GM21447 (cell line): Measurements from ENCODE around the gene PLD2.
A peak's percentile ranks its signal among the peaks of the same experiment; 100 is the strongest.

Experiments used
- ATAC-seq: cut with Tn5 transposase; IDR thresholded peaks from one replicate; pipeline ENCODE4 v1.9.1; 2021; ENCODE audit not compliant: unreplicated experiment

PLD2 gene

DNA sequence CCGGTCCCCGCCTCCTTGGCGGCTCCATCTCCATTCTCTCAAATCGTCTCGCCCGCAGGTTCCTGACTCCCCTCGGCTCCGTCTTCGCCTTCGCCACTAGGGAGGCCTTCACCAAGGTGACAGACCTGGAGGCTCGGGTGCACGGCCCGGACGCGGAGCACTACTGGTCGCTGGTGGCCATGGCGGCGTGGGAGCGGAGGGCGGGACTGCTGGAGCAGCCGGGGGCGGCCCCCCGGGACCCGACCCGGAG lies 17.3 kb upstream of the PLD2 start:
- ATAC-seq = no peak

- ATAC-seq = peak; percentile 83
Measured at GRCh38 chr17:4789951-4790704, 16.8 kb upstream of the PLD2 start.

DNA sequence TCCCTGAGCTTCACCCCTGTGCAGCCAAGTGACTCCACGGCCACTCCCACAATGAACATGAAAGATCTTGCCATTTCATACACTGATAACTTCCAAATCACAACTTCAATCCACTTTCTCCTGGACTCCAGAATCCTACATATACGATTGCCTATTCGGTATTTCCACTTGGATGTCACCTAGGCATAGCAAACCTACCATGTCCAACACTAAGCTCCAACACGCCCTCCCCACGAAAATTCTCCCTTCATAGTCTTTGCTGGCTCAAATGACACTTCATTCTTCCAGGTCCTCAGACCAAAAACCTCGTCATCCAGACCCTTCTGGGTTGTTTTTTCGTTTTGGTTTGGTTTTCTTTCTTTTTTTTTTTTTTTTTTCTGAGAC lies 16.3 kb upstream of the PLD2 start:
- no peak for ATAC-seq

DNA sequence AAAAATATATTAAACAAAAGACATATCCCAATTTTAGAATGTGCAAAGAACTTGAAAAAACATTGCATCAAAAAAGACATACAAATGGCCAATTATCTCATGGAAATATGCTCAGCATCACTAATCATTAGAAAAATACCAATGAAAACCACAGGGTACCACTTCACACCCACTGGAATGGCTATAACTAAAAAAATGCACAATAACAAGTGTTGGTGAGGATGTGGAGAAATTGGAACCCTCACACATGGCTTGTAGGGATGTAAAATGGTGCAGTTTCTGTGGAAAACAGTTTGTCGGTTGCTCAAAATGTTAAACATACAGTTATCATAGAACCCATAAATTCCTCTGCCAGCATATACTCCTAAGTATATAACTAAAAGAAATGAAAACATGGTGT lies 11.8 kb upstream of the PLD2 start:
- no peak for ATAC-seq

DNA sequence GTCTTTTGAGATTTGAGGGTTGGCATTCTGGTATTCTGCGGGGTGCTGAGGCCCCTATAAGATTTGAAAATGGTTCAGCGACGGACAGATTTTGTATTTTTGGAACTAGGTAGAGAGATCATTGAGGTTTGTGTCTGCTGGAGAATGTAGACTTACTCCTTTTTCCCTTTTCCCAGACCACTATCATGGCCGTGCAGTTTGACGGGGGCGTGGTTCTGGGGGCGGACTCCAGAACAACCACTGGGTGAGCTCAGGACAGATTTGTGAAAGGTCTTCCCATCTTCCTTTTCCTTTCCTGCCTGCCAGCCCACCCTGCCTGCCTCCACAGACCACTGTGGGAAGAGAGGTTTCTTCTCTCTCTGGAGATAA lies 10.4 kb upstream of the PLD2 start:
- no peak for ATAC-seq

- ATAC-seq = no peak
Measured at GRCh38 chr17:4800462-4801196, 6.3 kb upstream of the PLD2 start.

GRCh38 chr17:4802228-4802627 lies 4.7 kb upstream of the PLD2 start, which contains the start of gene C17orf114:
C17orf114 (minus strand) TSS chr17:4802328.
- ATAC-seq = no peak

DNA sequence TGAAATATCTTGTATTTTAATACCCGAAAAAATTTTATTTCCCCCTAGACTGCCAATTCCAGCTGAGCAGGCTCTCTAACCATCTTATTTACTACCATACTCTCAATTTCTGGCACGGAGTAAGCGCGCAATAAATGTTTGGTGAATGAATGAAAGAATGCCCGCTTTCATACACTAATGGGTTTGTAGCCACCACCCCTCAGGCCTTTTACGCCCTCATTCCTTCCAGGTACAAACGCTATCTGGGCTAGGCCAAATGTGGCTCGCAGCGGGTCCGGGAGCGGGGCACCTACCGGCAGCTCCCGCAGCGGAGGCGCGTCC lies 536 bp upstream of the PLD2 start:
- ATAC-seq = peak; percentile 9

DNA sequence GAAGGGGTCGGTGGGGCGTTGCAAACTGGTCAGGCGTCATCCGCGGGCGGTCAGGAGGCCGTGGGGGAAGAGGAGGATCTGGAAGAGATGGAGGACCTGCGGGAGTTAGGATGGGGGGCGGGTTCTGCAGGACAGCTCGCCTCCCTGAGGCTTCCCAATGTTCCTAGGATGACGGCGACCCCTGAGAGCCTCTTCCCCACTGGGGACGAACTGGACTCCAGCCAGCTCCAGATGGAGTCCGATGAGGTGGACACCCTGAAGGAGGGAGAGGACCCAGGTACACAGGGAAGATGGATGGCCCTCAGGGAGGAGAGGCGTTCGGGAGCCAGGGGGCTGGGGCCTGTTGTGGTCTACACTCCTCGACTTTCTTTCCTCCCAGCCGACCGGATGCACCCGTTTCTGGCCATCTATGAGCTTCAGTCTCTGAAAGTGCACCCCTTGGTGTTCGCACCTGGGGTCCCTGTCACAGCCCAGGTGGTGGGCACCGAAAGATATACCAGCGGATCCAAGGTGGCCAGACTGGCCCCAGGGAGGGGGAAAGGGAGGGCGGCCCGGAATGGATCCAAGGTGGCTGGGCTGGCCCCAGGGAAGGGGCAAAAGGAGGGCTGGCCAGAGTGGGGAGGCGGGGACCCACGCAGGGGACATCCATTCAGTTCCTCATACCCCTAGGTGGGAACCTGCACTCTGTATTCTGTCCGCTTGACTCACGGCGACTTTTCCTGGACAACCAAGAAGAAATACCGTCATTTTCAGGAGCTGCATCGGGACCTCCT lies 839 bp downstream of the PLD2 start:
- no peak for ATAC-seq

GRCh38 chr17:4808378-4808767 lies 1.4 kb downstream of the PLD2 start:
- ATAC-seq = no peak

GRCh38 chr17:4810696-4811290 lies 3.8 kb downstream of the PLD2 start:
- ATAC-seq = no peak

GRCh38 chr17:4811471-4811870 lies 4.5 kb downstream of the PLD2 start:
- no peak for ATAC-seq

DNA sequence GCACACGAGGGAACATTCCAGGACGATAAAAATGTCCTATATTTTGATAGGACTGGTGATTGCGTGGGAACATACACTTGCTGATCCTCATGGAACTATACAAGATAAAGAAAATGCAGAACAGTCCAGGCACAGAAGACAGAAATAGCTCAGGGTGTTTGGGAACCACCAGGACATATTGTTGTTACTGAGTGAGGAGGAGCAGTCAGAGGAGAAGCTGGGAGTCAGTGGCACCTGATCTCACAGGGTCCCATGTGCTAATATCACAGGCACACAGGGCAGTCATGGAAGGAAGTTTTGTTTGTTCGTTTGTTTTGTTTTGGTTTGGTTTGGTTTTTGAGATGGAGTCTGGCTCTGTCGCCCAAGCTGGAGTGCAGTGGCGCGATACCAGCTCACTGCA lies 5.7 kb downstream of the PLD2 start:
- no peak for ATAC-seq

DNA sequence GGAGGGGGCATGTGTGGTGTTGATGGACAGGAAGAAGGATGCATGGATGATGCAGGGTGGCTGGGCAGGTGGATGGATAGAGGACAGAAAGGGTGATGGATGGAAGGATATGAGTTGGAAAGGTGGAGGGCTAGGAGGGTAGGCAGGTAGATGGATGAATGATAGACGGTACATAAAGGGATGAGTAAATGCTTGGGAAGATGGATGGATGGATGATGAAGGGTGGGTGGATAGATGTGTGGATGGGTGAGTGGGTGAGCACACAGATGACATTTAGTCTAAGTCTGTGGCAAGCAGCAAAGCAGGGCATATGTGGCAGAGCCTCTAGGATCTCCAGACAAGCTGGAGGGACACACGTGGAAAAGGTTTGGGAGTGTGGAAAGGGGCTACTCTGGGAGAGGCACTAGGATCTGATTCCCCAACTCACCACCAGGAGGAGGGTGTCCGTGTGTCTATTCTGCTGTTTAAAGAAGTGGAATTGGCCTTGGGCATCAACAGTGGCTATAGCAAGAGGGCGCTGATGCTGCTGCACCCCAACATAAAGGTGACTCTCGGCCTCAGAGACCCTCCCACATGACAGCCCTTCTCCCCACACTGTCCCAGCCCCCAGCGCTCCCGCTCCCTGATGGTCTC lies 8.2 kb downstream of the PLD2 start:
- no peak for ATAC-seq

DNA sequence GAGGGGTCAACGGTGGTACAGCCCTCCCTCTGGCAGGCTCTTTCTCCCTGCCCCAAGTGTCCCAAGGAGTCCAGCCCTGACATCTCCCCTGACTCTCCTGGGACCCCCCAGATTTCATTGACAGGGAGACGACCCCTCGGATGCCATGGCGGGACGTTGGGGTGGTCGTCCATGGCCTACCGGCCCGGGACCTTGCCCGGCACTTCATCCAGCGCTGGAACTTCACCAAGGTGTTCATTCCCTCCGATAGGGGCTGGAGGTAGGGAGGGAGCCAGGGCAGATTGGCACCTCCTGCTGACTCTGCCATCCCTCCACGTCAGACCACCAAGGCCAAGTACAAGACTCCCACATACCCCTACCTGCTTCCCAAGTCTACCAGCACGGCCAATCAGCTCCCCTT lies 9.9 kb downstream of the PLD2 start:
- ATAC-seq = no peak

DNA sequence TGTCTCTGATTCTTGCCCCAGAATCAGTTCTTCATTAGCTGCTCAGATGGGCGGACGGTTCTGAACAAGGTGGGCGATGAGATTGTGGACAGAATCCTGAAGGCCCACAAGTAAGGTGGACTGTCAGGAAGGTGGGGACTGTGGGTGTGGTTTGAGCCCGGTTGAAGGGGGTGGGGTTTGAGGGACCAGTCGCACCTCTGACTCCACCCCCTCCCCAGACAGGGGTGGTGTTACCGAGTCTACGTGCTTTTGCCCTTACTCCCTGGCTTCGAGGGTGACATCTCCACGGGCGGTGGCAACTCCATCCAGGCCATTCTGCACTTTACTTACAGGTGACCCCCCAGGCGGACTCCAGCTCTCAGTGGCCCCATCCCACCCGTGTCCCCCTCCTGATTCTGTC lies 11.3 kb downstream of the PLD2 start:
- ATAC-seq = no peak

- ATAC-seq = no peak
Measured at GRCh38 chr17:4822835-4823234, 15.9 kb downstream of the PLD2 start.

GRCh38 chr17:4823373-4824089 lies 16.6 kb downstream of the PLD2 start:
- no peak for ATAC-seq

GRCh38 chr17:4827399-4827798 lies 20.4 kb downstream of the PLD2 start:
- no peak for ATAC-seq

- ATAC-seq = peak; percentile 19
Measured at GRCh38 chr17:4832829-4833177, 25.9 kb downstream of the PLD2 start.
